IMR-90 (cell line): ENCODE results near the gene EXOC3L4. TPM values are rescaled to one million over a fixed set of nuclear protein-coding genes. Genes with fewer than 3 reads are reported as not detected.

ENCODE experiments used
- ATAC-seq: fragments of 200-7000 bp; cut with Tn5 transposase; 2 replicates; pipeline ENCODE4 v1.9.1; 2020; ENCODE audit warnings: low read depth, mild to moderate bottlenecking, moderate library complexity
- BruUV-seq: library from RNA; stranded (reverse); fragments of 400-500 nt; replicated peaks from 2 replicates; lab custom pipeline; 2021; lab: Mats Ljungman, UMichigan
- CTCF ChIA-PET: fragments of 300-600 bp; formaldehyde crosslinking; extraction: SDS; loops from one replicate; lab custom pipeline; 2021; ENCODE audit warnings: antibody characterized with exemption; lab: Yijun Ruan, JAX
- POLR2A ChIA-PET: fragments of 300-600 bp; sonication (Branson Sonifier 250); formaldehyde crosslinking; loops from one replicate; lab custom pipeline; 2022; ENCODE audit warnings: antibody characterized with exemption; ENCODE audit not compliant: unreplicated experiment; lab: Charles Lee
- DNase-seq: peaks from one replicate; pipeline ENCODE4 v3.0.0; 2013
- H2AFZ ChIP-seq: replicated peaks from 2 replicates; pipeline ENCODE3; 2013; ENCODE audit warnings: low read length, mild to moderate bottlenecking; ENCODE audit not compliant: poor library complexity
- H2AK5ac ChIP-seq: 2 replicates; pipeline ENCODE4 v1.6.1; 2013; ENCODE audit warnings: low read depth, low read length, inconsistent platforms
- H2AK9ac ChIP-seq: replicated peaks from 2 replicates; pipeline ENCODE3; 2013; ENCODE audit warnings: mild to moderate bottlenecking, low read depth, low read length, moderate library complexity; ENCODE audit not compliant: poor library complexity
- H2BK120ac ChIP-seq: 2 replicates; pipeline ENCODE4 v1.6.1; 2013; ENCODE audit warnings: low read depth, low read length, inconsistent platforms
- H2BK15ac ChIP-seq: 3 replicates; pipeline ENCODE4 v1.6.1; 2013; ENCODE audit warnings: low read depth, low read length, inconsistent platforms
- H2BK20ac ChIP-seq: 2 replicates; pipeline ENCODE4 v1.6.1; 2013; ENCODE audit warnings: low read depth, mild to moderate bottlenecking, inconsistent platforms, low read length, moderate library complexity
- H2BK5ac ChIP-seq: 2 replicates; pipeline ENCODE4 v1.6.1; 2013; ENCODE audit warnings: mild to moderate bottlenecking, low read depth, low read length, inconsistent platforms; ENCODE audit not compliant: poor library complexity, severe bottlenecking
- H3K14ac ChIP-seq: replicated peaks from 2 replicates; pipeline ENCODE4 v1.6.1; 2013; ENCODE audit warnings: low read depth, low read length, inconsistent platforms
- H3K18ac ChIP-seq: 2 replicates; pipeline ENCODE4 v1.6.1; 2013; ENCODE audit warnings: low read depth, low read length, control low read depth
- H3K23ac ChIP-seq: 2 replicates; pipeline ENCODE4 v1.6.1; 2013; ENCODE audit warnings: low read depth, low read length, inconsistent platforms
- H3K27ac ChIP-seq: 2 replicates; pipeline ENCODE4 v1.5.1; 2013; ENCODE audit warnings: mild to moderate bottlenecking, control low read depth, low read length; ENCODE audit not compliant: insufficient read depth
- H3K27me3 ChIP-seq: 2 replicates; pipeline ENCODE4 v1.6.1; 2013; ENCODE audit warnings: low read length; ENCODE audit not compliant: control insufficient read depth, insufficient read depth
- H3K36me3 ChIP-seq: 2 replicates; pipeline ENCODE4 v1.6.1; 2013; ENCODE audit warnings: low read length, mixed read lengths; ENCODE audit not compliant: control insufficient read depth, insufficient read depth
- H3K4ac ChIP-seq: 2 replicates; pipeline ENCODE4 v1.6.1; 2013; ENCODE audit warnings: low read depth, low read length, inconsistent platforms
- H3K4me1 ChIP-seq: 2 replicates; pipeline ENCODE4 v1.6.1; 2013; ENCODE audit warnings: low read length, mixed read lengths; ENCODE audit not compliant: control insufficient read depth, insufficient read depth
- H3K4me2 ChIP-seq: 2 replicates; pipeline ENCODE4 v1.6.1; 2013; ENCODE audit warnings: low read depth, mild to moderate bottlenecking, control low read depth, low read length, moderate library complexity
- H3K4me3 ChIP-seq: 2 replicates; pipeline ENCODE4 v1.5.1; 2013; ENCODE audit warnings: low read depth, mild to moderate bottlenecking, control low read depth, low read length, moderate library complexity; ENCODE audit not compliant: insufficient read depth
- H3K56ac ChIP-seq: 2 replicates; pipeline ENCODE4 v1.6.1; 2013; ENCODE audit warnings: low read length, inconsistent platforms; ENCODE audit not compliant: insufficient read depth; ENCODE audit errors: extremely low read depth
- H3K79me1 ChIP-seq, 2 experiments: 2 replicates each; pipeline ENCODE4 v1.6.1; 2013; ENCODE audit warnings: low read length in 2 of 2, inconsistent platforms in 1 of 2, low read depth in 1 of 2
- H3K9ac ChIP-seq: 2 replicates; pipeline ENCODE4 v1.6.1; 2013; ENCODE audit warnings: low read depth, low read length, control low read depth
- H3K9me1 ChIP-seq: 2 replicates; pipeline ENCODE4 v1.6.1; 2013; ENCODE audit warnings: low read length, inconsistent platforms; ENCODE audit not compliant: insufficient read depth
- H3K9me3 ChIP-seq: 2 replicates; pipeline ENCODE4 v1.6.1; 2013; ENCODE audit warnings: low read length; ENCODE audit not compliant: control insufficient read depth, insufficient read depth
- H4K20me1 ChIP-seq: 2 replicates; pipeline ENCODE4 v1.6.1; 2013; ENCODE audit warnings: low read length, inconsistent platforms; ENCODE audit not compliant: insufficient read depth
- H4K5ac ChIP-seq: 2 replicates; pipeline ENCODE4 v1.6.1; 2013; ENCODE audit warnings: mild to moderate bottlenecking, low read depth, low read length, control low read depth
- H4K8ac ChIP-seq, 2 experiments: 2 replicates each; pipeline ENCODE4 v1.6.1; 2013; ENCODE audit warnings: low read depth in 2 of 2, low read length in 2 of 2, control low read depth in 1 of 2, inconsistent platforms in 1 of 2
- H4K91ac ChIP-seq: 2 replicates; pipeline ENCODE4 v1.6.1; 2013; ENCODE audit warnings: low read depth, low read length, inconsistent platforms; ENCODE audit not compliant: insufficient read depth
- CEBPB ChIP-seq: IDR thresholded peaks from 2 replicates; pipeline ENCODE4 v1.6.1; 2012; ENCODE audit warnings: low read depth, low read length, improper control_type of control experiment
- CHD1 ChIP-seq: IDR thresholded peaks from 2 replicates; pipeline ENCODE4 v1.6.1; 2012; ENCODE audit warnings: low read depth, low read length, improper control_type of control experiment
- ELK1 ChIP-seq: fragments of 150-350 bp; IDR thresholded peaks from 2 replicates; pipeline ENCODE4 v1.6.1; 2016; ENCODE audit warnings: low read depth, mild to moderate bottlenecking, low read length, moderate library complexity, borderline replicate concordance
- MAFK ChIP-seq: IDR thresholded peaks from 2 replicates; pipeline ENCODE4 v1.6.1; 2012; ENCODE audit warnings: low read depth, low read length, improper control_type of control experiment
- MAZ ChIP-seq: IDR thresholded peaks from 2 replicates; pipeline ENCODE4 v1.6.1; 2012; ENCODE audit warnings: low read depth, mild to moderate bottlenecking, low read length, improper control_type of control experiment, moderate library complexity, borderline replicate concordance
- NFE2L2 ChIP-seq: fragments of 150-350 bp; IDR thresholded peaks from 2 replicates; pipeline ENCODE4 v1.6.1; 2016; ENCODE audit warnings: low read depth, mild to moderate bottlenecking, low read length
- POLR2A ChIP-seq: IDR thresholded peaks from 2 replicates; pipeline ENCODE4 v1.6.1; 2012; ENCODE audit warnings: mild to moderate bottlenecking, low read depth, low read length
- RAD21 ChIP-seq: IDR thresholded peaks from 2 replicates; pipeline ENCODE4 v1.6.1; 2012; ENCODE audit warnings: low read length, improper control_type of control experiment
- RCOR1 ChIP-seq: IDR thresholded peaks from 2 replicates; pipeline ENCODE4 v1.6.1; 2012; ENCODE audit warnings: mild to moderate bottlenecking, low read length, improper control_type of control experiment; ENCODE audit not compliant: insufficient replicate concordance
- RFX5 ChIP-seq: IDR thresholded peaks from 2 replicates; pipeline ENCODE4 v1.8.0; 2012; ENCODE audit warnings: low read depth, mild to moderate bottlenecking, low read length, moderate library complexity
- SMC3 ChIP-seq: fragments of 150-350 bp; IDR thresholded peaks from 2 replicates; pipeline ENCODE4 v1.6.1; 2016; ENCODE audit warnings: low read depth, mild to moderate bottlenecking, antibody characterized with exemption, low read length, moderate library complexity
- WGBS, 2 experiments: methylation state at CpG; one replicate each; pipeline versions ENCODE4 v1.1.5 to v1.1.7; 2013; ENCODE audit warnings: missing lambda C conversion rate in 2 of 2; ENCODE audit not compliant: insufficient read length in 1 of 2; ENCODE audit errors: extremely low coverage in 2 of 2; 5-methylcytosine and 5-hydroxymethylcytosine counted together
- dilution Hi-C: fragments of 300-500 bp; cut with HindIII; formaldehyde crosslinking; loops from one replicate; pipeline ENCODE4 v1.14.3; 2018; ENCODE audit warnings: low sequenced_read_pairs; ENCODE audit not compliant: unreplicated experiment
- in situ Hi-C: fragments of 300-500 bp; cut with MboI; formaldehyde crosslinking; loops from 3 replicates; pipeline ENCODE4 v1.14.3; 2019; ENCODE audit warnings: low sequenced_read_pairs, inconsistent platforms, mixed read lengths
- intact Hi-C: fragments of 100-400 bp; cut with micrococcal nuclease; formaldehyde crosslinking; loops from 2 replicates; pipeline ENCODE4 v1.10.0; 2022
- polyA plus RNA-seq, 3 experiments: library from polyadenylated mRNA; depleted of rRNA; stranded (reverse); fragments of >200 nt; gene quantifications; 2 replicates each; pipeline ENCODE4 v1.2.3, GENCODE V29; 2012; ENCODE audit warnings: low replicate concordance in 1 of 3
- total RNA-seq: library from RNA; depleted of rRNA; stranded (reverse); fragments of >200 nt; gene quantifications from 2 replicates; pipeline ENCODE4 v1.2.3, GENCODE V29; 2012
- TF ChIP-seq, protein P1 (sequence below): conservative IDR thresholded peaks from 2 replicates; pipeline ENCODE4 v1.5.1; 2012; ENCODE audit warnings: mild to moderate bottlenecking, low read depth, low read length, improper control_type of control experiment
- TF ChIP-seq, protein P2 (sequence below): fragments of 150-350 bp; IDR thresholded peaks from 2 replicates; pipeline ENCODE4 v1.6.1; 2017; ENCODE audit warnings: mild to moderate bottlenecking, antibody characterized with exemption, low read length, low read depth

The EXOC3L4 gene
- total and polyA plus RNA-seq, 2 of the 4 experiments (the other 2 are of a cell fraction), result not detected

DNA sequence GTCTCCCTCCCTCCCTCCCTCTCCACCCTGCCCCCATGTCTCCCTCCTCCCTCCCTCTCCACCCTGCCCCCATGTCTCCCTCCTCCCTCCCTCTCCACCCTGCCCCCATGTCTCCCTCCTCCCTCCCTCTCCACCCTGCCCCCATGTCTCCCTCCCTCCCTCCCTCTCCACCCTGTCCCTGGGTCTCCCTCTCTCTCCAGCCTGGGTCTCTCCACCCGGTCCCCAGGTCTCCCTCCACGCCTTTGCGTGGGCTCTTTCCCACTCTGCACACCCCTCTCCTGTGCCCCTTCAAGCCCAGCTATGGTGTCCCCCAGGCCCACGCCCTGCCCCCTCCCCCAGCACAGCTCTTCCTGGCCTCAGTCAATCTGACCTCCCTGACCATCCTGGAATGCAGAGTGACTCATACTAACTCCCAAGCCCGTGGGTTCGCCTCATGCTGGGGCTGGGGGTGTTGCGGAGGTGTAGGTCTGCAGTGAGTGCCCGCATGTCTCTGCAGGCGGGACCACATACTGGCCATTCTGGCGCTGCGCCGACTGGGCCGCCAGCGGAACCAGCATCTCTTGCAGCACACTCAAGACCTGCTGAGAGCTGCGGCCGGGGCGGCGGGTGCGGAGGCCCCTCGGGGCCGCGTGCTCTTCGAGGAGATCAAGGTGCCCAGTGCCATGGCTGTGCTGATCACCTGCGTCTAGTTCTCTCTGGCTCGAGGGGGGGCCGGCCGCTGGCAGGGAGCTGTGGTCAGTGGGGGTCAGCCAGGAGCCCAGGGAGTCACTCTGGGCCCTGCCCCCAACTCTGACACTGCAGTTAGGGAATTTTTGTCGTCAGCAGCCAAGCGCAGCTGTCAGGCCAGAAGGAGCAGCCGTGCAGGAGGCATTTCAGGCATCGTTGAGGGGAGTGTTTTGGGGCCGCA is 15.3 kb downstream of the EXOC3L4 start:
- Histone ChIP-seq H4K8ac (peak overlapping the region in 1 of 2 experiments; percentile 97; a peak in 3 of 4 replicates), H2BK15ac (peak overlapping the region; percentile 92; the same call in 1 of the 3 replicates), H3K4me1 (peaks cover 31% of the 10 kb centered on the region), H3K18ac (peak overlapping the region; percentile 94), H4K91ac (peak overlapping the region; percentile 97), H3K4ac (peak overlapping the region; percentile 98), H3K4me2 (peak overlapping the region; percentile 49), H2AK9ac (peak overlapping the region; percentile 99), H3K79me1 (no peaks in the 10 kb centered on the region), H3K56ac (peak overlapping the region; percentile 24; the same call in 1 of the 2 replicates), H4K5ac (peak overlapping the region; percentile 94), H3K9ac (peak overlapping the region; percentile 43), H3K9me1 (peaks cover 12% of the 10 kb centered on the region; the same call in 1 of the 2 replicates), H3K4me3 (no peak overlapping the region), H3K9me3 (no peaks in the 10 kb centered on the region), H2BK5ac (peak overlapping the region; percentile 96), H4K20me1 (no peaks in the 10 kb centered on the region), H2AK5ac (peak overlapping the region; percentile 93), H2BK120ac (peak overlapping the region; percentile 100), H2BK20ac (peak overlapping the region; percentile 99), H3K23ac (peak overlapping the region; percentile 89; the same call in 1 of the 2 replicates), H3K27me3 (peaks cover under 1% of the 10 kb centered on the region), H3K36me3 (no peaks in the 10 kb centered on the region), H3K27ac (peak overlapping the region; percentile 91), H2AFZ (peak overlapping the region; percentile 89), H3K14ac (peak overlapping the region; percentile 96; the same call in 1 of the 2 replicates)
- ATAC-seq (peak; percentile 85), DNase-seq (peak; percentile 90)
- in situ Hi-C loops, result no loop called here
- CTCF ChIA-PET, result interaction anchor here (1.5 kb wide), 1 partner anchor 75 kb away, joined by 4 read pairs; no protein-coding TSS in a partner anchor
- POLR2A ChIA-PET, result no interaction called here
- intact Hi-C loops, result no loop called here
- 18% methylated on average over 9 of the region's 32 CpGs; no CpG with 5 or more reads in 1 of the 2 experiments for WGBS, 2 experiments
- BruUV-seq, result no TSS peak
- dilution Hi-C loops, result no loop called here
- no peak for TF ChIP-seq SMC3
- TF ChIP-seq RCOR1, result peak; percentile 95
- peak; percentile 53; the same call in 1 of the 2 replicates for TF ChIP-seq NFE2L2
- TF ChIP-seq CHD1, result no peak
- no peak for TF ChIP-seq MAFK
- TF ChIP-seq RAD21, result no peak
- TF ChIP-seq POLR2A, result no peak
- no peak for TF ChIP-seq RFX5
- no peak for TF ChIP-seq ELK1
- TF ChIP-seq CEBPB, result no peak
- TF ChIP-seq, protein P1, sequence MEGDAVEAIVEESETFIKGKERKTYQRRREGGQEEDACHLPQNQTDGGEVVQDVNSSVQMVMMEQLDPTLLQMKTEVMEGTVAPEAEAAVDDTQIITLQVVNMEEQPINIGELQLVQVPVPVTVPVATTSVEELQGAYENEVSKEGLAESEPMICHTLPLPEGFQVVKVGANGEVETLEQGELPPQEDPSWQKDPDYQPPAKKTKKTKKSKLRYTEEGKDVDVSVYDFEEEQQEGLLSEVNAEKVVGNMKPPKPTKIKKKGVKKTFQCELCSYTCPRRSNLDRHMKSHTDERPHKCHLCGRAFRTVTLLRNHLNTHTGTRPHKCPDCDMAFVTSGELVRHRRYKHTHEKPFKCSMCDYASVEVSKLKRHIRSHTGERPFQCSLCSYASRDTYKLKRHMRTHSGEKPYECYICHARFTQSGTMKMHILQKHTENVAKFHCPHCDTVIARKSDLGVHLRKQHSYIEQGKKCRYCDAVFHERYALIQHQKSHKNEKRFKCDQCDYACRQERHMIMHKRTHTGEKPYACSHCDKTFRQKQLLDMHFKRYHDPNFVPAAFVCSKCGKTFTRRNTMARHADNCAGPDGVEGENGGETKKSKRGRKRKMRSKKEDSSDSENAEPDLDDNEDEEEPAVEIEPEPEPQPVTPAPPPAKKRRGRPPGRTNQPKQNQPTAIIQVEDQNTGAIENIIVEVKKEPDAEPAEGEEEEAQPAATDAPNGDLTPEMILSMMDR, result no peak
- TF ChIP-seq, protein P2, sequence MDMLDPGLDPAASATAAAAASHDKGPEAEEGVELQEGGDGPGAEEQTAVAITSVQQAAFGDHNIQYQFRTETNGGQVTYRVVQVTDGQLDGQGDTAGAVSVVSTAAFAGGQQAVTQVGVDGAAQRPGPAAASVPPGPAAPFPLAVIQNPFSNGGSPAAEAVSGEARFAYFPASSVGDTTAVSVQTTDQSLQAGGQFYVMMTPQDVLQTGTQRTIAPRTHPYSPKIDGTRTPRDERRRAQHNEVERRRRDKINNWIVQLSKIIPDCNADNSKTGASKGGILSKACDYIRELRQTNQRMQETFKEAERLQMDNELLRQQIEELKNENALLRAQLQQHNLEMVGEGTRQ, result 0 out of 2 replicates have a peak, but pooled peaks have one; percentile 1
- TF ChIP-seq MAZ, result peak; percentile 66; the same call in 1 of the 2 replicates
